ENCODE measurements around the gene EVX2.
A peak's percentile ranks its signal among the peaks of the same experiment; 100 is the strongest.

EVX2 gene

DNA sequence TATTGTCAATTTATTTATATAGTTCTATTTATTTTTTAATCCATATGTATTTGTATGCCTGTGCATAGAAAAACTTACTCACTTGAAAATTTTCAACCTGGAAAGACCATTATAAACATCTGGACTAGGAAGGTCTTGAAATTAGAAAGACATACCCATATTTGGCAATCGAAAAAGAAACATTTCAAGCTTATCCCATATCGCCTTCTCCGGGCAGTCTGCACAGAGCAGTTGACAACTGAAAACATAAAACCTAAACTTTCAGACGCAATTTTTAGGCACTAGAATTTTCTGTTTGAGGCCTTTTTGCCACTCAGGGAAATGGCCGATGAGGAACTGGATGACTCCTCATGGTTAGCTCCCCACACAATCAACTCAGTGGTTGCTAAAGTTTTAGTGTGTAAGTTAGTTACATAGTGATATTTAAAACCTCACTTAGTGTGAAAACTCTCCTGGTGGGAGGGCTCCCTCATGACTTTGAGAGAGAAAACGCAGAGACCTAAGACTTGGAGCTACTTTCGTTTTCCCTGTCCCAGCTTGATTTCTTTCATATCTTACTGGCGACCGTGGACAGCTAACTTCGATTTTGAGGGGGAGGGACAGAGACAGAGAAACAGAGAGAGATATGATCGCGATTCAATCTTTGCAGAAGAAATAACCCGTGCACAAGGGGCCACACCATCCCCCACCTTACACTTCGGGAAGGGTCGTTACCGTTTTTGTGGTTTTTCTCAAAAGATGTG lies 12.7 kb upstream of the EVX2 start:
- no peak for DNase-seq (ENCODE audit: low spot score)

DNA sequence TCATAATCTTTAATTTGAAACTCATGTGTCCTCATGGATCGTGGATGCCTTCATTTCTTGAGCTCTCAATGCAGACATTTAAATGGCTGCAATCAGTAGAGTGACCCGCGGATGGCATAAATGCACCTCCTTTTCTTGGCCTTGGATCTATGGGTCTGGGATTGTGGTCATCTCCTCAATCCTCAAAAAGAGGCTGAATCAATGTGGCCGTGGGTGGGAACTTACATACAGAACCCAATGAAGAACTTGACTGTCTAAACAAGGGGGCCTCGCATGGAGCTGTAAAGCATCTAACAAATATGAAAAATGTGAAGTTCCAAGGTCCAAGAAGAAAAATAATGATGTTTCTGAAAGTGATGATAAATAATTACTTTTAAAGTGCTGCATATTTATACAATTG lies 11.7 kb upstream of the EVX2 start:
- DNase-seq (ENCODE audit: low spot score) = no peak

DNA sequence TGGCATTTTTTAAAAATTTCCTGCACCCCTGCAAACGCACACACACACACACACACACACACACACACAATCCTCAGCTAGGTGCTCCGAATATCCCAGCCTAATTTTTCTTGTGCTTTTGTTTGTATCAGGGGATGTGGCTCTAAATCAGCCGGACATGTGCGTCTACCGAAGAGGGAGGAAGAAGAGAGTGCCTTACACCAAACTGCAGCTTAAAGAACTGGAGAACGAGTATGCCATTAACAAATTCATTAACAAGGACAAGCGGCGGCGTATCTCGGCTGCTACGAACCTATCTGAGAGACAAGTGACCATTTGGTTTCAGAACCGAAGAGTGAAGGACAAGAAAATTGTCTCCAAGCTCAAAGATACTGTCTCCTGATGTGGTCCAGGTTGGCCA lies 10.6 kb upstream of the EVX2 start:
- DNase-seq (ENCODE audit: low spot score) = no peak

DNA sequence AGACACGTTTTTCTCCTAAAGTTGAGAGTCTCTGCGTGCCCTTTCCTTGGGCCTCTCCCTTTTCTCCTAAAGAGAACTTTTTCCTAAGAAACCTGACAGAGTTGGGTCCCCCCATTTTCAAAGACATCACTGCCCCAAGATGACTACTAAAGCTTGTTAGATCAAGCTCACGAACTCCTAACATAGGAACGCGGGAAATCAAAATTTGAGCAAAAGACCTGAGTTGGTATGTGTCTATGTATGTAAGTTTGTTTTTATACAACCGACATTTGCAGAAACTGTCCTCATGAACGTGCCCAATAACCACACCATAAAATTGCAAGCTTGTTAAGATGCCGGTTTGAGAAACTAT lies 10.1 kb upstream of the EVX2 start:
- DNase-seq (ENCODE audit: low spot score) = no peak

DNA sequence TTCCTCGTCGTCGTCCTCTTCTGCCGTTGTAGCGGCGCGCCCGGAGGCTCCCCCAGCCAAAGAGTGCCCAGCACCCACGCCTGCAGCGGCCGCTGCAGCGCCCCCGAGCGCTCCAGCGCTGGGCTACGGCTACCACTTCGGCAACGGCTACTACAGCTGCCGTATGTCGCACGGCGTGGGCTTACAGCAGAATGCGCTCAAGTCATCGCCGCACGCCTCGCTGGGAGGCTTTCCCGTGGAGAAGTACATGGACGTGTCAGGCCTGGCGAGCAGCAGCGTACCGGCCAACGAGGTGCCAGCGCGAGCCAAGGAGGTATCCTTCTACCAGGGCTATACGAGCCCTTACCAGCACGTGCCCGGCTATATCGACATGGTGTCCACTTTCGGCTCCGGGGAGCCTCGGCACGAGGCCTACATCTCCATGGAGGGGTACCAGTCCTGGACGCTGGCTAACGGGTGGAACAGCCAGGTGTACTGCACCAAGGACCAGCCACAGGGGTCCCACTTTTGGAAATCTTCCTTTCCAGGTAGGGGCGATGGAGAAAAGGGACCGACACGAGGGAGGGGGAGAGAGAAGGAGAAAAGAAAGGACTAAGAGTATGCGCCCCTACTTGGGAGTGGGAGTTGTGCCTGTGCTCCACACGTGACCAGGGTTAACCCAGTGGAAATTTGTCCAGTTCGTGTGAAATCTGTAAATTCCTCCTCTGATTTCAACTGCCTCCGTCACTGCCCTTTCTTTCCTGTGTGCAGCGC lies 9.6 kb upstream of the EVX2 start:
- peak; percentile 62 for DNase-seq (ENCODE audit: low spot score)

DNA sequence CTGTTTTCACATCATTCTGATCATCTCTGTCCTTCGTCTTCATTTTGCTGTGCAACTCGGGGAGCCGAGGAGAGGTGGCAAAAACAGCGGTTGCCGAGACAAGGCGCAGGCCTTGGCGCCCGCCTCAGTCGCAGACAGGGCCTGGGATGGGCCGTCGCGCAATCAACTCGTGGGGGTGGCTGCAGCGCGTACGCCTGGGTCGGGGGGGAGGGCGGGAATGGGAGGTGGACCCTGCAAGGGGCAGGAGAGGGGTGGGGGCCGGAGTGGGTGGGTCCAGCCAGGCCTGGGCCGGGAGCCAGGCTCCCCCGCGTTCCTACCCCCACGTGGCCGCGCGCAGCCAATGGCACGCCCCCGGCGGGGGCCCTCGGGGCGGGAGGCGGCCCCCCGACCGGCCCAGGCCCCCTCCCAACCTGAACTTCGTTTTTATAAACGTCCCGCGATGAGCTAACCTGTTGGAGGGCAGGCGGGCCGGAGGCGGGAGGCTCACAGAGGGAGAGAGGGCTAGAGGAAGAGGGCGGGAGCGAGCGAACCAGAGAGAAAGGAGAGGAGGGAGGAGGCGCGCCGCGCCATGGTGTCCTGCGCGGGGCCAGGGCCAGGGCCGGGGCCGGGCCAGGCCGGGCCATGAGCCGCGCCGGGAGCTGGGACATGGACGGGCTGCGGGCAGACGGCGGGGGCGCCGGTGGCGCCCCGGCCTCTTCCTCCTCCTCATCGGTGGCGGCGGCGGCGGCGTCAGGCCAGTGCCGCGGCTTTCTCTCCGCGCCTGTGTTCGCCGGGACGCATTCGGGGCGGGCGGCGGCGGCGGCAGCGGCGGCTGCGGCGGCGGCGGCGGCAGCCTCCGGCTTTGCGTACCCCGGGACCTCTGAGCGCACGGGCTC lies 8.7 kb upstream of the EVX2 start, which contains the start of gene HOXD13:
Gene HOXD13 (plus strand): TSS at position 452 of the 875 bp plus-strand sequence. CDS start 170 bp downstream, at position 622.
- no peak for DNase-seq (ENCODE audit: low spot score)

DNA sequence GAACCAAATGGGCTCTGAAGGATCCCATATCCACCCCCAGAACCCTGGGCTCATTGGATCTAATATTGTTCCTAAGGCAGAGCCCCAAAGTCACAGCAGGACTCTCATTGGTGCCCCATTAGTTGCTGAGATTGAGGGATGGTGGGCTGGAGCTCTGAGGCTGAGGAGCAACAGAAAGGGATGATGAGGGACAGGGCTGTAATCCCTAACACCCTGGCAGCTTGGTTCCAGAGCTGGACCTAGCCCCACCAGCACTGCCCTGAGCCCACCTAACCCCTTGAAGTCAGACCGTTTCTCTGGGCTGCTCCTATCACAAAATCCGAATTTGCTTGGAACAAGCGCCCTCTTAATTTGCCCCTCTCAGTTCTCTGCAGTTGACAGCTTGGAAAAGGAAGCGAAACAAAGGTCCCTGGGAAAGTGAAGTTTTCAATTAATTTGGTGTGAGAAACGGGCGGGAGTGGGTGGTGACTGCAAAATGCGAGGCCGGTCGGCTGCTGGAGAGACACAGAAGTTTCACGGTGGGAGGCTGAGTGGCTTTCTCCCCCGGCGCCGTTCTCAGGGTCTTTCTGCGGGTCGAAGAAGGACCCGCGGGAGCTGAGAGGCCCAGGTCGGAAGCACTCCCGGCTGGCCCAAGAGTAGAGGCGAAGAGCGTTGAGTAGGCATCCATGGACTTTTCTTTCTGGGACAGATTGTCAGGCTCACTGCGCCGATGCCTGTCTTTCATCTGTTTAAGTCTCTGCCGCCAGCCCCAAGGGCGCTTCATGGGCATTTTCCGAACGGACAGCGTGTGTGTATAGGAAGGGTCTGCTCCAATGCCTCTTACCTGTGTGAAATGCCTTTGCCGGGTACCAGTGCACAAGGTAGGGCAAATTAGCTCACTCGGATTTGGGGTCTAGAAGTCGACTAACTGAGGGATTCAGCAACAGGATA lies 7.8 kb upstream of the EVX2 start:
- DNase-seq (ENCODE audit: low spot score) = no peak

DNA sequence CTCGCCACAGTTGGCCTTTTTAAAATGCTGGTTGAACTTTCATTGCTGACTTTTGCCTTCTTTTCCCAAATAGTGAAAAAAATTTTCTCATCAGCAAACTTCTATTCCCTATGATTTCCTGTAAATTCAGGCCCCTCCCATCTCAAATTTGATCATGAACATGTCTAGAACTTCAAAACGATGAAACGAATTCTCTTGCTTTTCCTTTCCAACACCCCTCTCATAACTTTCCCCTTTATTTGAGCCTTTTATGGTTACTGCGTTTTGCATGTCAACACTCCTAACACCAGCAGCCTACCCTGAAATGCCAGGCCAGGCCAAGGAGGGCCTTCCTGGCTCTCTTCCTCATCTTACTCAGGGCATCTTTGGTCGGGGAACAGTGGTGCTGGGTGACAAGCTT lies 7.1 kb upstream of the EVX2 start:
- DNase-seq (ENCODE audit: low spot score) = no peak

DNA sequence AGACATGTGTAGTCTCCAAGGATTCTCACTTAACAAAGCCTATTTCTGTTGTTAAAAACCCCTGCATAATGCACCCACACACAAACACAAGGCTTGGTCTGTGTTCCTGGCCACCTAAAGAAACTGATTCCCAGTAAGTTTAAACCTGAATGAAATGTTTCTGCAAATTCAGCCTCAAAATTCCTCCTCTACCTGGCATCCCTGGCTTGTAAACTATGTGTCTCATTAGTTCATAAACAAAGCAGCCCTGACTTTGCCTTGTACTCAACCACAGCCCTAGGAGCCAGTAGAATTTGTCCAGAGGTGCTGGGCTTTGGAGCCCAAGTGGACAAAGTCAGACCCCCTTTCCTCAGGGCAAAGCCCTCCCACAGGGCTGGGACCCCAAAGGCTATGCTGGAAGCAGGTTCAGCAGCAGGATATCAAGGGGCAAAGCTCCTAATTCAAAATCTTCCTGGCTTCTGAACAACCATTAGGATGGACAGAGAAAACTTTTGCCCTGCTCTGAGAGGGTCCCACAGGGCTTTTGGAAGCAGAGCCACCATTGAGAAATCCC lies 6.2 kb upstream of the EVX2 start:
- DNase-seq (ENCODE audit: low spot score) = no peak

DNA sequence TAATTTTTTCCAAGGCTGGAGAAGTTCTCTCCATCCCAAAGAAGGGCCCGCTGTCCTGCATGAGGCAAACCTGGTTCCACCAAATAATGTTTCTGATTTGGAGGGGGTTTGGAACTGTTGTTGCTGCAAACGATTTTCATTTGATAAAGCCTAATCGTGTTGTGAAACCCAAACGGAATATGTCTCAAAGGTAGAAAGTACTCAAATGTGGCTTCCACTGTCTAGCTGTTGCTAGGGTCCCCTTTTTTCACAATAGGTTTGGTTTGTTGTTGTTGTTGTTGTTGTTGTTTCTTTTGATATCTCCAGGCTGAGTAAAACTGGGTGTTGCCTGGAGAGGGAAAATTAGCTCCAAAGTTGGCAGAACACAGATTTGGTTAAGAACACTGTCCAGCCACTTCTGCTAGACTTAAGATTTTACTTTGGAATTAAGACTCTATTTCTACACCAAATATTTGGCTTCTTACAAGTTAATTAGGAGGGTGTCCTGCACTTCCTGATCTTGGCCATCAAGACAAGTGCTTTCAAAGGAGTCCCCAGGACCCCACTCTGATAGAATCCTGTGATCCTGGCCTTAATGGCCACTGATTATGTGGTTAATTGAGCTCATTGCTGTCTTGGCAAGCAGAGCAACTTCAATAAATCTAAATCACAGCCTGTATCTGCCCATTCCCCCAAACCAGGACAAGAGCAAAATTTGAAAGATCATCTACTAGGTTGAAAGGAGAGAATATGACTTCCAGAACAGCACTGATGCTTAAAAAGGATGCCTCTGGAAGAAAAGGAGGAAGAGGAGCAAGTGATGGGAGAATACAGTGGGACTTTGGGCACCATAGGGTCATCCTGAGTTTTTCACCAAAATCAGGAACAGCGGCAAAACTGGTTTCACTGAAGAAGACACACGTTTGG lies 5.4 kb upstream of the EVX2 start:
- DNase-seq (ENCODE audit: low spot score) = no peak

DNA sequence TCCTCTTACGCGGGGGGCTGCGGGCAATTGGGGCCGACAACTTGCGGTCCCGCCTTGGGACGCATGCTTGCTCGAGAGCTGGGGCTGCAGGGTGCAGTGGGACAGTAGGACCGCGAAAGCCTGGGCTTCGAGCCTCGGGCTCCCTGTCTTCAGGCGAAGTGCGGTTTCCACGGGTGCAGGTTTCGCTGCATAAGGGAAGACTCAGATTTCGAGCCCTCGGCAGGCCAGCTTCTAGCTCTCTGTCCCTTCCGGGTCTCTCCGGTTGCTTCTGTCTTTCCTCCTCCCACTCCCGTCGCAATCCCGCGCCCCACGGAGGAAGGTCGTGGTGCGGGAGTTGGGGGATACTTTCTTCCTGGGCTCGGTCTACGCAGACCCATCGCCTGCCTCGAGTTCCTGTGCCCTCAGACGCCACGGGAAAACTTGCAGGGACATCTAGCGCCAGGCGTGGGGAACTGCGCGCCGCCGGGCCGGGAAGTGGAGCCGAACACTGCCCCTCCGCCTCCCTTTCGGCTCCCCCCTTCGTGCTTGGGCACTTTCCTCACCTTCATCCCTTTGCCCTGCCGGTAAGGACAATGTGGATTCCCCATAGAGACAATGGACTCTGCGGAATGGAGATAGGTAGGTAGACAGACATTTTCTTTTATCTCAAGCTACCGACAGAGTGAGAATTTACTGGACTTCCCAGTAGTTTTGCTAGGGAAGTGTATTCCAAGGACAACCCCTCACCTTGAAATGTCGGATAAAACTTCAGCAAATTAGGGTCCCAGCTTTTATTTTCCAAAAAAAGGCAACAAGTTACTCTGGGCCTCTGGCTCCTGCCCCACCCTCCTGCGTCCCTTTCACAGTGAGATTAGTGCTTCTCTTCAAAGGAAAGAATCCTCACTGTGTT lies 4.5 kb upstream of the EVX2 start:
- peak; percentile 96 for DNase-seq (ENCODE audit: low spot score)

DNA sequence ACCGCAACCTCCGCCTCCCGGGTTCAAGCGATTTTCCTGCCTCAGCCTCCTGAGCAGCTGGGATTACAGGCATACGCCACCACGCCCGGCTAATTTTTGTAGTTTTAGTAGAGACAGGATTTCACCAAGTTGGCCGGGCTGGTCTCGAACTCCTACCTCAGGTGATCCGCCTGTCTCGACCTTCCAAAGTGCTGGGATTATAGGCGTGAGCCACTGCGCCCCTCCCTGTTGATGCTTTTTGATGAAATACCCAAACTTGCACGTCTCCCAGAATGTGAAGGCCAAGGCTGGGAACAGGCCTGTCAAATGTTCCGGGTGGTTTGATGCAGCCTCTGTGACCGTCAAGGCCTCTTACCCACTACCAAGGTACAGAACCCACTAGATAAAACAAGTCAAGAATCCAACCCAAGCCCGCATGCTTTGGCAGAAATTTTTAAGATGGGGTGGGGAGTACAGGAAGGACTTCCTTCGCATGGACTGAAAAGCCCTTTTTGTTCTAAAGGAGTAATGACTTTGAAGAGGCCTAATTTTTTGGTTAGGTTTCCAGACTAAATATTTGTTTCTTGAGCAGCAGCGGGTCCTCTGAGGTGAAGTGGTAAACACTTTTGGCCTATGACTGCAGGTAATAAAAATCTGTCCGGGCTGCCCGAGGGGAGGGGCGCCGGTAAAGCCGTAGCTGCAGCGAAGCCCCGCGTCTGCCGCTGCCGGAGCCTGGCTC lies 3.7 kb upstream of the EVX2 start:
- no peak for DNase-seq (ENCODE audit: low spot score)

DNA sequence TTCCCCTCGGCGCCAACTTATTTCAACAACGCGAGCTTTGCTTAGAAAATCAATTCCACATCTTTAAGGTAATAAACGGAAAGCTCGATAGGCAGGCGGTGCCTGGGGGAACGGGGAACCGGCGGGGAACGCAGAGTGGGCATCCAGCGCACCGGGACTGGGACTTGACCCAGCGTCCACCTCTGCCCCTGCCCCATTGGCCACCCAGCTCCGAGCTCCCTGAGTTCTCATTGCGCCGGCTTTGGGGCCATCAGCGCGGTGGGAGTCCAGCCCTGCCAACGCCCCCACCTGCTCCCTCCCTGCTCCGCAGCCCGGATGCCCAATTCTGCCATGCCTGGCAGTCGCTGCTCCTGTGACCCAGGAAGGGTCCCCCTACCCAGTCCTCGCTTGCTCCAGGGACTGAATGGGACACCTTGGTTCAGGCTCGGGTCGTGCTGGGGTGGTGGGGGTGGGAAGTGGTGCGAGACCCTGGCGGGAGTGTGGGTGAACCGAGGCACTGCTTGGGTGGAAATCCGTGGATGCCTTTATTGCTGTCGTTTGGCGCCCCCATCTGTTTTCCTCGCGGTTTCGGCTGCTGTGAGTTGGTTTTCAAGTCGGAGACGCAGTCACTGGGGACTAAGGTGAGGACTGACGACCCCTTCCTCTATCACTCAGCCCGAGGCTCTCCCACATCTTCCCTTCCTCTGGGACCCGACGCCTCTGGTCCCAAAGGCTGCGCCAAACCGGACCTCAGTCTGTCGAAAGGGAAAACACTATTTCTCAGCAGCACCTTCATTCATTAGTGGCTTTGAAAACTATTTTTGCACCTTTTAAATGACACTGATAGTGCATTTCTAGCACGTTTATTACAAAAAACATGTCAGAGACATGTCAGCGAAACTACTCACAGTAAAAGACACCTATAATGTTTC lies 2.4 kb upstream of the EVX2 start:
- DNase-seq (ENCODE audit: low spot score) = peak; percentile 89

DNA sequence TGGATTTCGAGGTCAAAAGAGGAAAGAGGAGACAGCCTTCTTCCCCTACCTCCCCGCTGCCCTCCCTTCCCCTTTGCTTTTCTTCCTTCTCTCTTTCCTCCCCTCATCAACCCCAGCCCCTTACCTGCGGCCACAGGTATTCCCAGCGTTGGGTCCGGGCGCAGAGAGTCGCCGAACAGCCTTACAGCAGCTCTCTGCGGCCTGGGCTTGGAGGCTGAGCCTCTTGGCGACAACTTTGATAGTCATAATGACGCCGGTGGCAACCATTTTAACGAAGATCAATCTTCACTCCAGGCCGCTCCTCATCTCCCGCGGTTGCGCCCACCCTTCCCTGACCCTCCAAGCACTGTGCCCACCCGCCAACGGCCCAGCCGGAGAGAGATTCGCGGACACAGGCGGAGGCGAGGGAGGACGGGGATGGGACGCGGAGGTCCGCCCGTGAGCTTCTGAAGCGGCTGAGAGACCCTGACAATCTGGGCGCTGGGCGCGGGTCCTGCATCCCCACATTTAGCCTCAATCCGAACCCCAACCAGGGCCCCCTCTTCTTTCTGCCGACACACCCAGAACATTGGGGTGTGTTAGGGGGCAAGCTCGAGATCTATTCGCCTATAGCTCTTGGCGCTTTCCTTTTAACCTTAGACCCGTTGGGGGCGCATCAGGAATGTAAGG lies 1.5 kb upstream of the EVX2 start:
- no peak for DNase-seq (ENCODE audit: low spot score)

DNA sequence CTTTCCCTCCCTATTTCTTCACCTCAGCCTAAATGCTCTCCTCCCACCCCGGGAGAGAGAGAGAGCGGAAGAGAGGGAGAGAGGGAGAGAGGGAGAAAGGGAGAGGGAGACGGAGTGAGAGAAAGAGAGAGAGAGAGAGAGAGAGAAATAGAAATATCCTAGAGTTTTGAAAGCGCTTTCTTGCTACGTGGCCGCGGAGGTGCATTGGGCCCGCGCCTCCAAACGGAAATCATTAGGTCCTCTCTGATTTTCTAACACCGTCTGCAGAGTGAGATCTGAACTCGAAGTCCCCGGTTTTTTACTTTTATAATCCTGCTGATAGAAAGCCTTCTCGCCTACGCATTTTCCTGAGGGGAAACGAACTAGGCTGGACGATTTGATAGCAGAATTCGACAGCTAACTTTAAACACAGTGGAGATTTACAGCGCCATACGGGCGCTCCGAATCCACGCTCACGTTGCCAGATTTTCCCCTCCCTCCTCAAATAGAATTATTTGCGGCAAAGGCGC lies 903 bp upstream of the EVX2 start:
- no peak for DNase-seq (ENCODE audit: low spot score)
